ENCODE measurements around the gene FOXRED2. TPM values are rescaled to one million over a fixed set of nuclear protein-coding genes. Genes with fewer than 3 reads are reported as not detected.

FOXRED2 gene
- total and polyA plus RNA-seq, 2 donors (not counting 1 experiment from before 2014, with no cell fraction given) = 3.3 to 3.8 TPM

DNA sequence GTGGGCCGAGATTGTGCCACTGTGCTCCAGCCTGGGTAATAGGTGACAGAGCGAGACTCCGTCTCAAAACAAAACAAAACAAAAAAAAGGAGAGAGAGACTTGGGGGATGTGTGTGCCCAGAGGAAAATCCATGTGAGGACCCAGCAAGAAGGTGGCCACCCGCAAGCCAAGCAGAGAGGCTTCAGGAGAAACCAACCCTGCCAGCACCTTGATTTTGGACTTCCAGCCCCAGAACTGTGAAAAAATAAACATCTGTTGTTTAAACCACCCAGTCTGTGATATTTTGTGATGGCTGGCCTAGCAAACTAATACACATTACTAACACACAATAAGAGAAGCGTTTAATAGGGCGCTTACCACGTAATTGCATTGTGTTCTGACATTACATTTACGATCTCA, 46.6 kb downstream of the FOXRED2 start:
- Histone ChIP-seq H3K4me2 (ENCODE audit: extremely low read depth, insufficient read depth, low read length) (no peak overlapping the region), H3K27ac (ENCODE audit: insufficient read depth, low read length) (no peak overlapping the region), H3K4me3 (replicated peaks in 1 of 4; ENCODE audit: control extremely low read depth in 1 of 4, insufficient read depth in 1 of 4, low read depth in 3 of 4, low read length in 4 of 4) (no peak overlapping the region), H2AFZ (ENCODE audit: low read length) (no peak overlapping the region), H3K9me3 (ENCODE audit: control insufficient read depth, insufficient read depth, low read depth, low read length) (no peaks in the 10 kb centered on the region), H3K9ac (ENCODE audit: insufficient read depth, low read length) (no peak overlapping the region), H4K20me1 (ENCODE audit: control insufficient read depth, extremely low read depth, insufficient read depth, low read length) (no peaks in the 10 kb centered on the region), H3K4me1 (ENCODE audit: control insufficient read depth, extremely low read depth, insufficient read depth, low read length) (peaks cover 25% of the 10 kb centered on the region), H3K36me3 (ENCODE audit: control insufficient read depth, insufficient read depth, low read length) (no peaks in the 10 kb centered on the region), H3K27me3 (ENCODE audit: control insufficient read depth, insufficient read depth, low read length) (no peaks in the 10 kb centered on the region), H3K79me2 (ENCODE audit: control insufficient read depth, insufficient read depth, low read length) (no peaks in the 10 kb centered on the region)
- TF ChIP-seq EZH2 (IDR thresholded peaks at IDR 0.05; ENCODE audit: low read length, missing control alignments) = no peak
- TF ChIP-seq, protein P1, sequence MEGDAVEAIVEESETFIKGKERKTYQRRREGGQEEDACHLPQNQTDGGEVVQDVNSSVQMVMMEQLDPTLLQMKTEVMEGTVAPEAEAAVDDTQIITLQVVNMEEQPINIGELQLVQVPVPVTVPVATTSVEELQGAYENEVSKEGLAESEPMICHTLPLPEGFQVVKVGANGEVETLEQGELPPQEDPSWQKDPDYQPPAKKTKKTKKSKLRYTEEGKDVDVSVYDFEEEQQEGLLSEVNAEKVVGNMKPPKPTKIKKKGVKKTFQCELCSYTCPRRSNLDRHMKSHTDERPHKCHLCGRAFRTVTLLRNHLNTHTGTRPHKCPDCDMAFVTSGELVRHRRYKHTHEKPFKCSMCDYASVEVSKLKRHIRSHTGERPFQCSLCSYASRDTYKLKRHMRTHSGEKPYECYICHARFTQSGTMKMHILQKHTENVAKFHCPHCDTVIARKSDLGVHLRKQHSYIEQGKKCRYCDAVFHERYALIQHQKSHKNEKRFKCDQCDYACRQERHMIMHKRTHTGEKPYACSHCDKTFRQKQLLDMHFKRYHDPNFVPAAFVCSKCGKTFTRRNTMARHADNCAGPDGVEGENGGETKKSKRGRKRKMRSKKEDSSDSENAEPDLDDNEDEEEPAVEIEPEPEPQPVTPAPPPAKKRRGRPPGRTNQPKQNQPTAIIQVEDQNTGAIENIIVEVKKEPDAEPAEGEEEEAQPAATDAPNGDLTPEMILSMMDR (conservative IDR thresholded peaks at IDR 0.05 in 1 of 2, IDR thresholded peaks at IDR 0.05 in 1 of 2; ENCODE audit: low read depth in 1 of 2, low read length in 2 of 2) = no peak
- no peak for DNase-seq (ENCODE audit: low read depth in 2 of 2)

DNA sequence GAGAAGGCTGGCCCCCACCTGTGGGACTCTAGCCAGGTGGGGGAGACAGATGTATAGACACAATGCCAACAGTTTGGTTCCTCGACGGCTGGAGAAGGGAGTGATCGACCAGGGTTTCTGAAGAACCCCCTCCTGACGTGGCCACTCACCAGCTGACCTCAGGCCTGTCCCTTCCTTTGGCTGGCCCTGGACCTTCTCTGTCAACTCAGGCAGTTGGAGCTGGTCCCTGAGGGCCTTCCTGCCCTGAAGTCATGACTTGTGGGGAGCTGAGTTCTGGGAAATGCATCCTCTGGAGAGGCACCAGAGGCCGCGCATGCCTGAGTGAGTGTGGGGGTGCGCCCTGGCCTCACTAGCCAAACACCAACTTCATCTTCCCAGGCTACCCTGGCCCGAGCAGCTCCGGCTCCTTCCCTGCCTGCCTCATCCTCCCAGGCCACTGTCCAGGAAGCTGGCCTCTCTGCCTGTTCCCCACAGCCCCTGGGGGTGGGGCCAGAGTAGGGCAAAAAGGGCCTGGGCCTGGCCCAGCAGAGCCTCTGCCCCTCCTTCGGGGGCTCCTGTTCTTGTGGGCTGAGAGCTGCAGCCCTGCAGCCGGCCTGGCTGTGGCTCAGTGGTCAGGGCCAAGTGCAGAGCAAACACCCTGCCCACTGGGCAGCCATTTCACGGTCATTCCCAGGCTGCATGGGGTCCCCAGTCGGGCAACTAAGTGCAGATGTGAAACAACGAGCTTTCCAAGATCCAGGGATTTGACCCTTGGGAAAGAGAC, 49.0 kb downstream of the FOXRED2 start:
- Histone ChIP-seq H2AFZ (ENCODE audit: low read length) (peak overlapping the region; percentile 21), H3K27ac (ENCODE audit: insufficient read depth, low read length) (peak overlapping the region; percentile 59), H3K4me1 (ENCODE audit: control insufficient read depth, extremely low read depth, insufficient read depth, low read length) (peaks cover 22% of the 10 kb centered on the region), H3K4me2 (ENCODE audit: extremely low read depth, insufficient read depth, low read length) (no peak overlapping the region), H4K20me1 (ENCODE audit: control insufficient read depth, extremely low read depth, insufficient read depth, low read length) (no peaks in the 10 kb centered on the region), H3K79me2 (ENCODE audit: control insufficient read depth, insufficient read depth, low read length) (no peaks in the 10 kb centered on the region), H3K9me3 (ENCODE audit: control insufficient read depth, insufficient read depth, low read depth, low read length) (no peaks in the 10 kb centered on the region), H3K27me3 (ENCODE audit: control insufficient read depth, insufficient read depth, low read length) (no peaks in the 10 kb centered on the region), H3K9ac (ENCODE audit: insufficient read depth, low read length) (peak overlapping the region; percentile 47), H3K4me3 (replicated peaks in 1 of 4; ENCODE audit: control extremely low read depth in 1 of 4, insufficient read depth in 1 of 4, low read depth in 3 of 4, low read length in 4 of 4) (no peak overlapping the region), H3K36me3 (ENCODE audit: control insufficient read depth, insufficient read depth, low read length) (no peaks in the 10 kb centered on the region)
- TF ChIP-seq, protein P1 (conservative IDR thresholded peaks at IDR 0.05 in 1 of 2, IDR thresholded peaks at IDR 0.05 in 1 of 2; ENCODE audit: low read depth in 1 of 2, low read length in 2 of 2) = no peak
- no peak for TF ChIP-seq EZH2 (IDR thresholded peaks at IDR 0.05; ENCODE audit: low read length, missing control alignments)
- peak; percentile 50 to 63 for DNase-seq (ENCODE audit: low read depth in 2 of 2)

DNA sequence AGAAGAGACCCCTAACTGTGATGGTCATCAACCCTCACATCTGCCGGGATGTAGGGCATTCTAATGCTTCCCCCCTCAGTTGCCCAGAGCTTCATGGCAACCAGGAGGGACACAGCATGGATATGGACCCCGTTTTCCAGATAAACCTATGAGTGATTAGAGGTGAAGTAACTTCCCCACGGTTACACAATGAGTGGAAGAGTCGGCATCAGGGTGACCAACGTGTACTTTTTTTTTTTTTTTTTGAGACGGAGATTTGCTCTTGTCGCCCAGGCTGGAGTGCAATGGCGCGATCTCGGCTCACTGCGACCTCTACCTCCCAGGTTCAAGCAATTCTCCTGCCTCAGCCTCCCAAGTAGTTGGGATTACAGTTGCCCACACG, 50.4 kb downstream of the FOXRED2 start:
- DNase-seq (ENCODE audit: low read depth in 2 of 2) = no peak
- TF ChIP-seq, protein P1 (conservative IDR thresholded peaks at IDR 0.05 in 1 of 2, IDR thresholded peaks at IDR 0.05 in 1 of 2; ENCODE audit: low read depth in 1 of 2, low read length in 2 of 2) = no peak
- TF ChIP-seq EZH2 (IDR thresholded peaks at IDR 0.05; ENCODE audit: low read length, missing control alignments) = no peak
- H3K79me2 ChIP-seq (ENCODE audit: control insufficient read depth, insufficient read depth, low read length) = no peaks in the 10 kb centered on the region

More for the DNA sequence above, 50.4 kb downstream of the FOXRED2 start:
- no peak overlapping the region for H3K9ac ChIP-seq (ENCODE audit: insufficient read depth, low read length)
- H3K36me3 ChIP-seq (ENCODE audit: control insufficient read depth, insufficient read depth, low read length) = no peaks in the 10 kb centered on the region
- no peak overlapping the region for H3K4me2 ChIP-seq (ENCODE audit: extremely low read depth, insufficient read depth, low read length)
- no peak overlapping the region for H3K4me3 ChIP-seq (replicated peaks in 1 of 4; ENCODE audit: control extremely low read depth in 1 of 4, insufficient read depth in 1 of 4, low read depth in 3 of 4, low read length in 4 of 4)
- no peaks in the 10 kb centered on the region for H3K27me3 ChIP-seq (ENCODE audit: control insufficient read depth, insufficient read depth, low read length)
- no peaks in the 10 kb centered on the region for H3K9me3 ChIP-seq (ENCODE audit: control insufficient read depth, insufficient read depth, low read depth, low read length)
- peaks cover 16% of the 10 kb centered on the region for H3K4me1 ChIP-seq (ENCODE audit: control insufficient read depth, extremely low read depth, insufficient read depth, low read length)
- H3K27ac ChIP-seq (ENCODE audit: insufficient read depth, low read length) = no peak overlapping the region
- H4K20me1 ChIP-seq (ENCODE audit: control insufficient read depth, extremely low read depth, insufficient read depth, low read length) = no peaks in the 10 kb centered on the region
- no peak overlapping the region for H2AFZ ChIP-seq (ENCODE audit: low read length)
